Stimulated activated CD4-positive, alpha-beta T cell treated with anti-CD3 and anti-CD28 coated beads, Interleukin-12 subunit alpha, Interleukin-12 subunit beta, amount 100 ng/mL, for 48 hours (primary cell): ENCODE measurements around the gene ADAMTSL5.
A peak's percentile ranks its signal among the peaks of the same experiment; 100 is the strongest.
"Not testable (repeated sequence)": the region's sequence is repeated elsewhere in the genome, so short reads cannot be mapped to it uniquely, and the experiment has no call there.

Source experiments
- DNase-seq, 3 donors: peaks; one replicate each; pipeline ENCODE4 v3.0.0-alpha.2; 2020; ENCODE audit warnings: low read depth in 2 of 3, low spot score in 1 of 3

The ADAMTSL5 gene

GRCh38 chr19:1481893-1482360 is 30.9 kb downstream of the ADAMTSL5 start:
- DNase-seq: no peak

- no peak for DNase-seq
Observed at GRCh38 chr19:1481224-1481892, 31.5 kb downstream of the ADAMTSL5 start.

- peak; percentile 90 to 93 (median 91) for DNase-seq
Observed at GRCh38 chr19:1478934-1479707, 33.7 kb downstream of the ADAMTSL5 start, which contains the start of gene C19orf25. TSS of gene C19orf25 (minus strand) at chr19:1479215. CDS start at chr19:1478903, 312 bp downstream.

GRCh38 chr19:1477056-1477455 is 35.8 kb downstream of the ADAMTSL5 start:
- DNase-seq: not testable (repeated sequence)

GRCh38 chr19:1475751-1476437 is 36.9 kb downstream of the ADAMTSL5 start:
- DNase-seq: no peak

GRCh38 chr19:1474765-1475351 is 38.0 kb downstream of the ADAMTSL5 start:
- DNase-seq: no peak

GRCh38 chr19:1474011-1474764 is 38.6 kb downstream of the ADAMTSL5 start:
- no peak for DNase-seq

- DNase-seq: no peak
Observed at GRCh38 chr19:1473085-1473851, 39.6 kb downstream of the ADAMTSL5 start.

GRCh38 chr19:1472231-1473084 is 40.4 kb downstream of the ADAMTSL5 start:
- no peak for DNase-seq

- DNase-seq: no peak
Observed at GRCh38 chr19:1471515-1472160, 41.2 kb downstream of the ADAMTSL5 start.

GRCh38 chr19:1471010-1471514 is 41.8 kb downstream of the ADAMTSL5 start:
- no peak for DNase-seq

- DNase-seq: peak; percentile 31 to 69 (median 58)
Observed at GRCh38 chr19:1470305-1471009, 42.4 kb downstream of the ADAMTSL5 start.

GRCh38 chr19:1470055-1470304 is 42.8 kb downstream of the ADAMTSL5 start:
- DNase-seq: no peak

- DNase-seq: no peak
Observed at GRCh38 chr19:1469255-1470054, 43.4 kb downstream of the ADAMTSL5 start.

GRCh38 chr19:1468821-1469254 is 44.0 kb downstream of the ADAMTSL5 start:
- no peak for DNase-seq

GRCh38 chr19:1468274-1468820 is 44.5 kb downstream of the ADAMTSL5 start:
- DNase-seq: no peak
